HEK293 (cell line): ENCODE results near the gene CDKAL1.

Experiments
- TRIM28 ChIP-seq: IDR thresholded peaks from 2 replicates; pipeline ENCODE4 v1.6.1; 2011; ENCODE audit warnings: low read length, control low read depth, borderline replicate concordance
- YY1 ChIP-seq: fragments of 450-650 bp; formaldehyde crosslinking; IDR thresholded peaks from 2 replicates; pipeline ENCODE4 v1.5.1; 2018; ENCODE audit warnings: missing biosample characterization, missing genetic modification characterization
- ZNF10 ChIP-seq: fragments of 450-650 bp; formaldehyde crosslinking; IDR thresholded peaks from 2 replicates; pipeline ENCODE4 v1.5.1; 2017; ENCODE audit warnings: missing biosample characterization, missing genetic modification characterization
- ZNF114 ChIP-seq: fragments of 450-650 bp; formaldehyde crosslinking; IDR thresholded peaks from 2 replicates; pipeline ENCODE4 v1.5.0; 2017; ENCODE audit warnings: missing biosample characterization, missing genetic modification characterization
- ZNF174 ChIP-seq: fragments of 450-650 bp; formaldehyde crosslinking; IDR thresholded peaks from 2 replicates; pipeline ENCODE4 v1.5.0; 2017; ENCODE audit warnings: missing biosample characterization, mild to moderate bottlenecking, missing genetic modification characterization
- ZNF423 ChIP-seq: fragments of 450-650 bp; formaldehyde crosslinking; IDR thresholded peaks from 2 replicates; pipeline ENCODE4 v1.5.1; 2016; ENCODE audit warnings: missing biosample characterization, missing genetic modification characterization
- TF ChIP-seq, protein P1 (sequence below): fragments of 450-650 bp; formaldehyde crosslinking; IDR thresholded peaks from 2 replicates; pipeline ENCODE4 v1.5.1; 2016; ENCODE audit warnings: missing biosample characterization, missing genetic modification characterization
- TF ChIP-seq, protein P2 (sequence below): IDR thresholded peaks from 2 replicates; pipeline ENCODE4 v1.6.1; 2011; ENCODE audit warnings: mild to moderate bottlenecking, low read depth, low read length, borderline replicate concordance
- TF ChIP-seq, protein P3 (sequence below): fragments of 450-650 bp; formaldehyde crosslinking; IDR thresholded peaks from 2 replicates; pipeline ENCODE4 v1.5.1; 2016; ENCODE audit warnings: missing biosample characterization, missing genetic modification characterization
- TF ChIP-seq, protein P4 (sequence below): fragments of 450-650 bp; formaldehyde crosslinking; IDR thresholded peaks from 2 replicates; pipeline ENCODE4 v1.5.1; 2016; ENCODE audit warnings: missing biosample characterization, missing genetic modification characterization
- TF ChIP-seq, protein P5 (sequence below): fragments of 450-650 bp; formaldehyde crosslinking; IDR thresholded peaks from 2 replicates; pipeline ENCODE4 v1.5.1; 2016; ENCODE audit warnings: missing biosample characterization, missing genetic modification characterization, low read depth

DNA sequence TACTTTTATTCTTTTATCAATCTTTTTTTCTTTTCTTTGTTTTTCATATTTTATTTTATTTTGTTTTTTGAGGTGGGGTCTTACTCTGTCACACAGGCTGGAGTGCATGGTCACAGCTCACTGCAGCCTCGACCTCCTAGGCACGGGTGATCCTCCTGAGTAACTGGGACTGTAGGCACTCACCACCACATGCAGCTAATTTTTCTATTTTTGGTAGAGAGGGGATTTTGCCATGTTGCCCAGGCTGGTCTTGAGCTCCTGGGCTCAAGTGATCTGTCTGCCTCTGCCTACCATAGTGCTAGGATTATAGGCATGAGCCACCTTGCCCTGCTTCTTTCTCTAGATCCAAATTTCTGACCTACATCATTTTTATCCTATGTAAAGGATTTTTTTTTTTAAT, 153.2 kb downstream of the CDKAL1 start:
- TF ChIP-seq, protein P1, sequence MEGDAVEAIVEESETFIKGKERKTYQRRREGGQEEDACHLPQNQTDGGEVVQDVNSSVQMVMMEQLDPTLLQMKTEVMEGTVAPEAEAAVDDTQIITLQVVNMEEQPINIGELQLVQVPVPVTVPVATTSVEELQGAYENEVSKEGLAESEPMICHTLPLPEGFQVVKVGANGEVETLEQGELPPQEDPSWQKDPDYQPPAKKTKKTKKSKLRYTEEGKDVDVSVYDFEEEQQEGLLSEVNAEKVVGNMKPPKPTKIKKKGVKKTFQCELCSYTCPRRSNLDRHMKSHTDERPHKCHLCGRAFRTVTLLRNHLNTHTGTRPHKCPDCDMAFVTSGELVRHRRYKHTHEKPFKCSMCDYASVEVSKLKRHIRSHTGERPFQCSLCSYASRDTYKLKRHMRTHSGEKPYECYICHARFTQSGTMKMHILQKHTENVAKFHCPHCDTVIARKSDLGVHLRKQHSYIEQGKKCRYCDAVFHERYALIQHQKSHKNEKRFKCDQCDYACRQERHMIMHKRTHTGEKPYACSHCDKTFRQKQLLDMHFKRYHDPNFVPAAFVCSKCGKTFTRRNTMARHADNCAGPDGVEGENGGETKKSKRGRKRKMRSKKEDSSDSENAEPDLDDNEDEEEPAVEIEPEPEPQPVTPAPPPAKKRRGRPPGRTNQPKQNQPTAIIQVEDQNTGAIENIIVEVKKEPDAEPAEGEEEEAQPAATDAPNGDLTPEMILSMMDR = no peak
- TF ChIP-seq ZNF10 (tag by site-specific recombination) (no peak), TRIM28 (no peak), ZNF114 (tag by site-specific recombination) (no peak), YY1 (no peak), ZNF174 (tag by site-specific recombination) (no peak), ZNF423 (tag by site-specific recombination) (no peak)
- TF ChIP-seq, protein P2, sequence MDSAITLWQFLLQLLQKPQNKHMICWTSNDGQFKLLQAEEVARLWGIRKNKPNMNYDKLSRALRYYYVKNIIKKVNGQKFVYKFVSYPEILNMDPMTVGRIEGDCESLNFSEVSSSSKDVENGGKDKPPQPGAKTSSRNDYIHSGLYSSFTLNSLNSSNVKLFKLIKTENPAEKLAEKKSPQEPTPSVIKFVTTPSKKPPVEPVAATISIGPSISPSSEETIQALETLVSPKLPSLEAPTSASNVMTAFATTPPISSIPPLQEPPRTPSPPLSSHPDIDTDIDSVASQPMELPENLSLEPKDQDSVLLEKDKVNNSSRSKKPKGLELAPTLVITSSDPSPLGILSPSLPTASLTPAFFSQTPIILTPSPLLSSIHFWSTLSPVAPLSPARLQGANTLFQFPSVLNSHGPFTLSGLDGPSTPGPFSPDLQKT = no peak
- TF ChIP-seq, protein P3, sequence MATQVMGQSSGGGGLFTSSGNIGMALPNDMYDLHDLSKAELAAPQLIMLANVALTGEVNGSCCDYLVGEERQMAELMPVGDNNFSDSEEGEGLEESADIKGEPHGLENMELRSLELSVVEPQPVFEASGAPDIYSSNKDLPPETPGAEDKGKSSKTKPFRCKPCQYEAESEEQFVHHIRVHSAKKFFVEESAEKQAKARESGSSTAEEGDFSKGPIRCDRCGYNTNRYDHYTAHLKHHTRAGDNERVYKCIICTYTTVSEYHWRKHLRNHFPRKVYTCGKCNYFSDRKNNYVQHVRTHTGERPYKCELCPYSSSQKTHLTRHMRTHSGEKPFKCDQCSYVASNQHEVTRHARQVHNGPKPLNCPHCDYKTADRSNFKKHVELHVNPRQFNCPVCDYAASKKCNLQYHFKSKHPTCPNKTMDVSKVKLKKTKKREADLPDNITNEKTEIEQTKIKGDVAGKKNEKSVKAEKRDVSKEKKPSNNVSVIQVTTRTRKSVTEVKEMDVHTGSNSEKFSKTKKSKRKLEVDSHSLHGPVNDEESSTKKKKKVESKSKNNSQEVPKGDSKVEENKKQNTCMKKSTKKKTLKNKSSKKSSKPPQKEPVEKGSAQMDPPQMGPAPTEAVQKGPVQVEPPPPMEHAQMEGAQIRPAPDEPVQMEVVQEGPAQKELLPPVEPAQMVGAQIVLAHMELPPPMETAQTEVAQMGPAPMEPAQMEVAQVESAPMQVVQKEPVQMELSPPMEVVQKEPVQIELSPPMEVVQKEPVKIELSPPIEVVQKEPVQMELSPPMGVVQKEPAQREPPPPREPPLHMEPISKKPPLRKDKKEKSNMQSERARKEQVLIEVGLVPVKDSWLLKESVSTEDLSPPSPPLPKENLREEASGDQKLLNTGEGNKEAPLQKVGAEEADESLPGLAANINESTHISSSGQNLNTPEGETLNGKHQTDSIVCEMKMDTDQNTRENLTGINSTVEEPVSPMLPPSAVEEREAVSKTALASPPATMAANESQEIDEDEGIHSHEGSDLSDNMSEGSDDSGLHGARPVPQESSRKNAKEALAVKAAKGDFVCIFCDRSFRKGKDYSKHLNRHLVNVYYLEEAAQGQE = no peak
- TF ChIP-seq, protein P4, sequence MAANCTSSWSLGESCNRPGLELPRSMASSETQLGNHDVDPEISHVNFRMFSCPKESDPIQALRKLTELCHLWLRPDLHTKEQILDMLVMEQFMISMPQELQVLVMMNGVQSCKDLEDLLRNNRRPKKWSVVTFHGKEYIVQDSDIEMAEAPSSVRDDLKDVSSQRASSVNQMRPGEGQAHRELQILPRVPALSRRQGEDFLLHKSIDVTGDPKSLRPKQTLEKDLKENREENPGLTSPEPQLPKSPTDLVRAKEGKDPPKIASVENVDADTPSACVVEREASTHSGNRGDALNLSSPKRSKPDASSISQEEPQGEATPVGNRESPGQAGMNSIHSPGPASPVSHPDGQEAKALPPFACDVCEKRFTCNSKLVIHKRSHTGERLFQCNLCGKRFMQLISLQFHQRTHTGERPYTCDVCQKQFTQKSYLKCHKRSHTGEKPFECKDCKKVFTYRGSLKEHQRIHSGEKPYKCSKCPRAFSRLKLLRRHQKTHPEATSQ (tag by site-specific recombination) = no peak
- TF ChIP-seq, protein P5, sequence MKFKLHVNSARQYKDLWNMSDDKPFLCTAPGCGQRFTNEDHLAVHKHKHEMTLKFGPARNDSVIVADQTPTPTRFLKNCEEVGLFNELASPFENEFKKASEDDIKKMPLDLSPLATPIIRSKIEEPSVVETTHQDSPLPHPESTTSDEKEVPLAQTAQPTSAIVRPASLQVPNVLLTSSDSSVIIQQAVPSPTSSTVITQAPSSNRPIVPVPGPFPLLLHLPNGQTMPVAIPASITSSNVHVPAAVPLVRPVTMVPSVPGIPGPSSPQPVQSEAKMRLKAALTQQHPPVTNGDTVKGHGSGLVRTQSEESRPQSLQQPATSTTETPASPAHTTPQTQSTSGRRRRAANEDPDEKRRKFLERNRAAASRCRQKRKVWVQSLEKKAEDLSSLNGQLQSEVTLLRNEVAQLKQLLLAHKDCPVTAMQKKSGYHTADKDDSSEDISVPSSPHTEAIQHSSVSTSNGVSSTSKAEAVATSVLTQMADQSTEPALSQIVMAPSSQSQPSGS (tag by site-specific recombination) = no peak
